AG04450 (cell line): Measurements from ENCODE around the gene ACACB. TPM values are rescaled to one million over a fixed set of nuclear protein-coding genes. Genes with fewer than 3 reads are reported as not detected.

ENCODE experiments used
- CTCF ChIA-PET: fragments of 300-600, 350-600 bp; formaldehyde crosslinking; extraction: SDS; loops from one replicate; lab custom pipeline; 2022; ENCODE audit warnings: antibody characterized with exemption, inconsistent platforms; lab: Charles Lee
- POLR2A ChIA-PET: fragments of 350-600 bp; formaldehyde crosslinking; extraction: SDS; loops from one replicate; lab custom pipeline; 2021; ENCODE audit warnings: antibody characterized with exemption, inconsistent platforms; lab: Yijun Ruan, JAX
- DNase-seq: peaks from one replicate; pipeline ENCODE4 v3.0.0-alpha.2; 2011; ENCODE audit warnings: low read depth, low spot score
- H3K27ac ChIP-seq: one replicate; pipeline ENCODE4 v1.5.1; 2012; ENCODE audit warnings: low read depth, low read length, control low read depth
- H3K27me3 ChIP-seq: one replicate; pipeline ENCODE4 v1.6.0; 2012; ENCODE audit warnings: low read length; ENCODE audit not compliant: control insufficient read depth, insufficient read depth
- H3K4me3 ChIP-seq: 2 replicates; pipeline ENCODE4 v1.5.1; 2011; ENCODE audit warnings: mild to moderate bottlenecking, low read depth, low read length, control low read depth
- H3K9me3 ChIP-seq: 2 replicates; pipeline ENCODE4 v1.5.1; 2012; ENCODE audit warnings: low read length; ENCODE audit not compliant: control insufficient read depth, insufficient read depth
- CTCF ChIP-seq: IDR thresholded peaks from 2 replicates; pipeline ENCODE4 v1.5.1; 2011; ENCODE audit warnings: low read depth, low read length, control low read depth, inconsistent platforms
- polyA plus RNA-seq: library from polyadenylated mRNA; depleted of rRNA; stranded (reverse); fragments of >200 nt; gene quantifications from 2 replicates; pipeline ENCODE4 v1.2.3, GENCODE V29; 2011

The ACACB gene
- polyA plus RNA-seq, 1 experiment, result 3.2 TPM

GRCh38 chr12:109269428-109269827 lies 153.0 kb downstream of the ACACB start:
- no peak for TF ChIP-seq CTCF
- H3K9me3 ChIP-seq, result no peaks in the 10 kb centered on the region; the same call in 1 of the 2 replicates
- ChIA-PET POLR2A (no interaction called here), CTCF (interaction anchor here (0.8 to 1.2 kb wide), 3 partner anchors 116 to 159 kb away, joined by 3 to 4 read pairs (median 3); no protein-coding TSS in a partner anchor)
- H3K4me3 ChIP-seq, result no peak overlapping the region
- H3K27ac ChIP-seq, result no peak overlapping the region
- no peak for DNase-seq
- H3K27me3 ChIP-seq, result peaks cover 2% of the 10 kb centered on the region

GRCh38 chr12:109270494-109270893 lies 154.1 kb downstream of the ACACB start:
- TF ChIP-seq CTCF, result no peak
- H3K9me3 ChIP-seq, result no peaks in the 10 kb centered on the region; the same call in 1 of the 2 replicates
- peaks cover 5% of the 10 kb centered on the region for H3K27me3 ChIP-seq
- DNase-seq, result no peak
- CTCF ChIA-PET, result no interaction called here
- H3K4me3 ChIP-seq, result no peak overlapping the region
- no peak overlapping the region for H3K27ac ChIP-seq
- POLR2A ChIA-PET, result no interaction called here

- peaks cover 8% of the 10 kb centered on the region for H3K27me3 ChIP-seq
- H3K4me3 ChIP-seq, result no peak overlapping the region
- H3K9me3 ChIP-seq, result no peaks in the 10 kb centered on the region; the same call in 1 of the 2 replicates
- CTCF ChIA-PET, result no interaction called here
- no peak for TF ChIP-seq CTCF
- POLR2A ChIA-PET, result no interaction called here
- no peak for DNase-seq
- H3K27ac ChIP-seq, result no peak overlapping the region
These were observed 155.0 kb downstream of the ACACB start for GRCh38 chr12:109271418-109271817.

GRCh38 chr12:109273354-109273753 lies 157.0 kb downstream of the ACACB start:
- H3K9me3 ChIP-seq, result no peaks in the 10 kb centered on the region; the same call in 1 of the 2 replicates
- DNase-seq, result no peak
- CTCF ChIA-PET, result no interaction called here
- no peak overlapping the region for H3K27ac ChIP-seq
- peaks cover 16% of the 10 kb centered on the region for H3K27me3 ChIP-seq
- TF ChIP-seq CTCF, result no peak
- H3K4me3 ChIP-seq, result no peak overlapping the region
- POLR2A ChIA-PET, result no interaction called here

GRCh38 chr12:109274381-109274780 lies 158.0 kb downstream of the ACACB start:
- no peaks in the 10 kb centered on the region; the same call in 1 of the 2 replicates for H3K9me3 ChIP-seq
- no peak for TF ChIP-seq CTCF
- CTCF ChIA-PET, result no interaction called here
- H3K27ac ChIP-seq, result no peak overlapping the region
- POLR2A ChIA-PET, result no interaction called here
- peaks cover 21% of the 10 kb centered on the region for H3K27me3 ChIP-seq
- H3K4me3 ChIP-seq, result no peak overlapping the region
- DNase-seq, result no peak
